T-helper 1 cell treated with Interleukin-12 subunit alpha and Interleukin-12 subunit beta and Interleukin-4 antibody, amounts not matched to agents 30 ng/mL and 1 ng/mL, for 36 hours (primary cell): ENCODE results near the gene RPL21. TPM values are rescaled to one million over a fixed set of nuclear protein-coding genes. Genes with fewer than 3 reads are reported as not detected.

ENCODE experiments used
- intact Hi-C: fragments of 100-400 bp; cut with micrococcal nuclease; formaldehyde crosslinking; loops from one replicate; pipeline ENCODE4 v1.15.1; 2024
- total RNA-seq: library from RNA; stranded (reverse); gene quantifications from 2 replicates; pipeline ENCODE4 v1.2.3, GENCODE V29; 2022

RPL21 gene
- total RNA-seq, 1 donor from 2014 or later, result 857 TPM

GRCh38 chr13:27257648-27258253 lies 6.4 kb downstream of the RPL21 start:
- intact Hi-C loops, result loop anchor here (10.0 kb wide), 3 partner anchors 1373 to 1953 kb away; partner anchors contain the start of gene NUP58

- intact Hi-C loops, result loop anchor here (10.0 kb wide), 3 partner anchors 1374 to 1954 kb away; partner anchors contain the start of gene NUP58
Measured at GRCh38 chr13:27258637-27259386, 7.5 kb downstream of the RPL21 start.

- intact Hi-C loops, result loop anchor here (10.0 kb wide), 3 partner anchors 1375 to 1955 kb away; partner anchors contain the start of gene NUP58
Measured at GRCh38 chr13:27259831-27260230, 8.5 kb downstream of the RPL21 start.

- intact Hi-C loops, result no loop called here
Measured at GRCh38 chr13:27261396-27261795, 10.0 kb downstream of the RPL21 start.

GRCh38 chr13:27263438-27263837 lies 12.1 kb downstream of the RPL21 start:
- intact Hi-C loops, result no loop called here

- intact Hi-C loops, result no loop called here
Measured at GRCh38 chr13:27264181-27264580, 12.8 kb downstream of the RPL21 start.

- intact Hi-C loops, result no loop called here
Measured at GRCh38 chr13:27264648-27265047, 13.3 kb downstream of the RPL21 start.

- intact Hi-C loops, result no loop called here
Measured at GRCh38 chr13:27266917-27267316, 15.6 kb downstream of the RPL21 start.

- intact Hi-C loops, result no loop called here
Measured at GRCh38 chr13:27267596-27267995, 16.2 kb downstream of the RPL21 start.

GRCh38 chr13:27269114-27269665 lies 17.8 kb downstream of the RPL21 start:
- intact Hi-C loops, result no loop called here

GRCh38 chr13:27270594-27271520 lies 19.5 kb downstream of the RPL21 start, which contains the start of gene RASL11A:
Gene RASL11A (plus strand): TSS chr13:27270830. CDS start chr13:27270945, 115 bp downstream.
- intact Hi-C loops, result loop anchor here (1.0 to 5.0 kb wide), 6 partner anchors 20 to 286 kb away; partner anchors contain the start of gene RPL21

GRCh38 chr13:27271570-27272096 lies 20.3 kb downstream of the RPL21 start:
- intact Hi-C loops, result loop anchor here (2.0 to 5.0 kb wide), 2 partner anchors 87 to 176 kb away; no protein-coding TSS in a partner anchor

- intact Hi-C loops, result loop anchor here (5.0 kb wide), 1 partner anchor 173 kb away; no protein-coding TSS in a partner anchor
Measured at GRCh38 chr13:27273658-27274425, 22.5 kb downstream of the RPL21 start.

- intact Hi-C loops, result loop anchor here (5.0 kb wide), 1 partner anchor 173 kb away; no protein-coding TSS in a partner anchor
Measured at GRCh38 chr13:27274631-27275030, 23.3 kb downstream of the RPL21 start.

- intact Hi-C loops, result no loop called here
Measured at GRCh38 chr13:27276188-27276587, 24.8 kb downstream of the RPL21 start.

- intact Hi-C loops, result no loop called here
Measured at GRCh38 chr13:27279506-27279905, 28.1 kb downstream of the RPL21 start.

GRCh38 chr13:27280009-27280656 lies 28.8 kb downstream of the RPL21 start:
- intact Hi-C loops, result no loop called here

GRCh38 chr13:27280841-27281240 lies 29.5 kb downstream of the RPL21 start:
- intact Hi-C loops, result no loop called here

- intact Hi-C loops, result no loop called here
Measured at GRCh38 chr13:27281420-27281819, 30.1 kb downstream of the RPL21 start.
